AG09309 (cell line): Measurements from ENCODE around the gene PDCD2L.

ENCODE experiments used
- DNase-seq: peaks from one replicate; pipeline ENCODE4 v3.0.0-alpha.2; 2010; ENCODE audit warnings: low read depth
- H3K4me3 ChIP-seq: 2 replicates; pipeline ENCODE4 v1.5.1; 2011; ENCODE audit warnings: mild to moderate bottlenecking, low read depth, low read length, moderate library complexity; ENCODE audit not compliant: control insufficient read depth
- TF ChIP-seq, protein P1 (sequence below): IDR thresholded peaks from 2 replicates; pipeline ENCODE4 v1.5.1; 2011; ENCODE audit warnings: mild to moderate bottlenecking, low read depth, low read length, inconsistent platforms; ENCODE audit not compliant: insufficient read depth, control insufficient read depth; ENCODE audit errors: missing control alignments

PDCD2L gene

DNA sequence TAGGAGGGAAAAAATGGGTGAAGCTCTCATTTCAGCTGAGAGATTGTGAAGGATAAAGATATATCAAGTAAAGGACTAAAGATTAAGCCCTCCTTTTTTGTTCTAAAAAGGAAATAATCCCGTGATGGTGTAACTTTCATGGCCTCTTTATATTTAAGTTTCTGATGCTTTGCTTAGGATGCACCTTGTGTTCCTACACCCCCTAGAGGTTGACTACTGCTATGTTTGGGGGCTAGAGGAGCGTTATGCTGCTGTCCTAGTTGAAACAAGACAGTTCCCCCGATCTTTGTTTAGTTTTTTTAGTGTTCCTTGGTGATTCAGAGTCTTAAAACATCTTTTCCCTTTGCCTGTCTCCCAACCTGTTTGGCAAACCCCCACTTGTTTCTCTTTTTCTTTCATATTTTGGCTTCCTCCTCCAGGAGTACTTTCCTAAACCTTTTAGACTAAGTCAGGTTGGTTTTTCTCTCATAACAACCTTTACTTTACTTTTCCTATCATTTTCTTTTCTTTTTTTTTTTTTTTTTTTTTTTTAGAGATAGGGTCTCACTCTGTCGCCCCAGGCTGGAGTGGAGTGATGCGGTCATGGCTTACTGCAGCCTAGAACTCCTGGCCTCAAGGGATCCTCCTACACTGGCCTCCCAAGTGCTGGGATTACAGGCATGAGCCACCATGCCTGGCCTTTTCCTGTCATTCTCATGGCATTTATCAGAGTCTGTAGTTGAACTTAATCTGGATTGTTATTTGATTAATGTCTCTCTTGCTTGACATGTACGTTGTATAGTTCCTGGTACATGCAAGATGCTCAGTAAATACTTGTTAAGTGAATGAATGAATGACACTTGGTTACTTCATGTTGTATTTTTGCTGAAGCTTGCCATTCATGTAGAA lies 26.8 kb downstream of the PDCD2L start:
- TF ChIP-seq, protein P1, sequence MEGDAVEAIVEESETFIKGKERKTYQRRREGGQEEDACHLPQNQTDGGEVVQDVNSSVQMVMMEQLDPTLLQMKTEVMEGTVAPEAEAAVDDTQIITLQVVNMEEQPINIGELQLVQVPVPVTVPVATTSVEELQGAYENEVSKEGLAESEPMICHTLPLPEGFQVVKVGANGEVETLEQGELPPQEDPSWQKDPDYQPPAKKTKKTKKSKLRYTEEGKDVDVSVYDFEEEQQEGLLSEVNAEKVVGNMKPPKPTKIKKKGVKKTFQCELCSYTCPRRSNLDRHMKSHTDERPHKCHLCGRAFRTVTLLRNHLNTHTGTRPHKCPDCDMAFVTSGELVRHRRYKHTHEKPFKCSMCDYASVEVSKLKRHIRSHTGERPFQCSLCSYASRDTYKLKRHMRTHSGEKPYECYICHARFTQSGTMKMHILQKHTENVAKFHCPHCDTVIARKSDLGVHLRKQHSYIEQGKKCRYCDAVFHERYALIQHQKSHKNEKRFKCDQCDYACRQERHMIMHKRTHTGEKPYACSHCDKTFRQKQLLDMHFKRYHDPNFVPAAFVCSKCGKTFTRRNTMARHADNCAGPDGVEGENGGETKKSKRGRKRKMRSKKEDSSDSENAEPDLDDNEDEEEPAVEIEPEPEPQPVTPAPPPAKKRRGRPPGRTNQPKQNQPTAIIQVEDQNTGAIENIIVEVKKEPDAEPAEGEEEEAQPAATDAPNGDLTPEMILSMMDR: peak; percentile 68
- no peak for DNase-seq
- no peak overlapping the region for H3K4me3 ChIP-seq

GRCh38 chr19:34431681-34432402 lies 27.6 kb downstream of the PDCD2L start:
- H3K4me3 ChIP-seq: no peak overlapping the region
- no peak for DNase-seq
- TF ChIP-seq, protein P1: no peak

DNA sequence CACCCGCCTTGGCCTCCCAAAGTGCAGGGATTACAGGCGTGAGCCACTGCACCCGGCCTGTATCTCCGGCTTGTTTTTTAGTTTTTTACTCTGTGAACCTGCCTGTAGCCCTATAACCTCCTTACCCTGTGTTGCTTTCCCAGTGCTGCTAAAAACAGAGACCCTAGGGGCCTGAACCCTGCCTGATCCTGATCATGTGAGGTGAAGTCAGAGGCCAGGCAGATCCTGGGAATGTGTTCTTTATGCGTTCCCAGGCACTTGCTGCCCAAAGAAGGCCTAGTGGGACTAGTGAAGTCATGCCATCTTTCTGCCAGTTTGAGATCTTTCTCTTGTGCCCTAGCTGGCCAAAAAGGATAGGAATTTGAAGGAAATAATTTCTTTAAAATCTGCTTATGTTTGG lies 28.6 kb downstream of the PDCD2L start:
- TF ChIP-seq, protein P1: no peak
- DNase-seq: no peak
- H3K4me3 ChIP-seq: no peak overlapping the region

- DNase-seq: no peak
- TF ChIP-seq, protein P1: no peak
- no peak overlapping the region for H3K4me3 ChIP-seq
Observed at GRCh38 chr19:34436716-34437115, 32.5 kb downstream of the PDCD2L start.

DNA sequence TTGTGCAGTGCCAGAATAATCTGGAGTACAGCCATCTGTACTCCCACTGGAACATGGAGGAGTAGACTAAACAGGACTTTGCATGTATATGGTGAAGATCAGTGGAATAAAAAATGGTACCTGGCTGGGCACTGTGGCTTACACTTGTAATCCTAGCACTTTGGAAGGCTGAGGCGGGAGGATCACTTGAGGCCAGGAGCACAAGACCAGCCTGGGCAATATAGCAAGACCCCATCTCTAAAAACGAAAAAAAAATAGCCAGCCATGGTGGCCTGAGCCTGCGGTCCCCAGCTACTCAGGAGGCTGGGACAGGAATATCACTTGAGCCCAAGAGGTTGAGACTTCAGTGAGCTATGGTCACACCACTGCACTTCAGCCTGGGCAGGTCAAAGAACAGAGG lies 44.0 kb downstream of the PDCD2L start:
- no peak for DNase-seq
- H3K4me3 ChIP-seq: no peak overlapping the region
- TF ChIP-seq, protein P1: no peak

DNA sequence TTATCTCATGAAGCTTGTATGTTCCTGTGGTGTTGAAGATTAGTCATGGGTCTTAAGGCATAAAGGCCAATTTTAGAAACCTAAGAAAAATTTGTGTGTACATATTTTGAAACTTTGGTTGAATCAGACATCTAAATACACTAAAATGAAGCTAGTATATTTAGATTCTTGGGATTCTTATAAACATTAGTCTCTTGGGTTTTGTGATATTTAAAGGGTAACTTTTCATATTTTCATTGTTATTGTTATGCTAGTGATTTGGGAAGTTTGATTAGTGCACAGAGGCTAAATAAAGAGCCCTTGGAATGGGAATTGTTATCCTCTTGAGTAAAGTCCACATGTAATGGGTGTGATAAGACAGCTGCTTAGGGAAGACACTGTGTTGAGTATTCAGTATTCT lies 48.5 kb downstream of the PDCD2L start:
- H3K4me3 ChIP-seq: no peak overlapping the region
- no peak for DNase-seq
- TF ChIP-seq, protein P1: no peak
